Right lobe of liver (tissue), 6 donors: ENCODE results near the gene BEND7. TPM values are rescaled to one million over a fixed set of nuclear protein-coding genes. Genes with fewer than 3 reads are reported as not detected.

Experiments
- ATAC-seq, 4 donors: fragments of 200-7000 bp; cut with Tn5 transposase; one replicate each; pipeline ENCODE4 v1.9.1; 2020; ENCODE audit warnings: mild to moderate bottlenecking in 4 of 4, moderate library complexity in 4 of 4
- DNase-seq, 3 donors: peaks; one replicate each; pipeline ENCODE4 v3.0.0-alpha.2; 2020
- H3K27ac ChIP-seq, 3 donors: fragments of 200-600 bp; one replicate each; pipeline ENCODE4 v1.8.0; 2022
- H3K27me3 ChIP-seq, 2 donors: fragments of 200-600 bp; one replicate each; pipeline ENCODE4 v1.8.0; 2022
- H3K36me3 ChIP-seq, 4 donors: fragments of 200-600 bp; sonication (generic) in 1 of 4; one replicate each; pipeline versions ENCODE4 v1.5.1 to v1.8.0; 2017 to 2022; ENCODE audit warnings: control low read depth in 1 of 4
- H3K4me1 ChIP-seq, 4 donors: fragments of 200-600 bp; sonication (generic) in 1 of 4; one replicate each; pipeline versions ENCODE4 v1.5.1 to v1.8.0; 2017 to 2022; ENCODE audit warnings: control low read depth in 1 of 4
- H3K4me3 ChIP-seq, 3 donors: fragments of 200-600 bp; one replicate each; pipeline ENCODE4 v1.8.0; 2022
- H3K9me3 ChIP-seq, 4 donors: fragments of 200-600 bp; sonication (generic) in 1 of 4; one replicate each; pipeline versions ENCODE4 v1.5.1 to v1.8.0; 2017 to 2022; ENCODE audit warnings: control low read depth in 1 of 4
- POLR2A ChIP-seq: fragments of 450-650 bp; IDR thresholded peaks from one replicate; pipeline ENCODE4 v1.6.1; 2017; ENCODE audit warnings: antibody characterized with exemption, mild to moderate bottlenecking
- WGBS: methylation state at CpG from one replicate; pipeline ENCODE4 v1.1.6; 2018; ENCODE audit warnings: low coverage, low lambda C conversion rate; ENCODE audit not compliant: insufficient coverage; ENCODE audit errors: missing lambda C conversion rate; 5-methylcytosine and 5-hydroxymethylcytosine counted together
- intact Hi-C, 2 donors: fragments of 100-400 bp; cut with DNase I; formaldehyde crosslinking; loops; one replicate each; pipeline versions ENCODE4 v1.11.2 to v1.14.1; 2022
- long read RNA-seq: library from polyadenylated mRNA; unstranded; transcript quantifications from one replicate; pipeline ENCODE4 v2.0.0, GENCODE V29; 2019
- total RNA-seq, 6 experiments: library from RNA; depleted of rRNA in 2 of 6; stranded (reverse); fragments of >200 nt in 2 of 6; fragmentation: NEBNext Ultra II Directional in 3 of 6; extraction: Animal tissue kit (Norgen Biotek cat#: 25700) in 3 of 6; gene quantifications; one replicate each; pipeline versions ENCODE4 v1.1.0 to v1.2.4, GENCODE V29; 2016 to 2023
- TF ChIP-seq, protein P1 (sequence below), 4 donors: fragments of 200-600 bp in 3 of 4; fragments of 450-650 bp in 1 of 4; IDR thresholded peaks; one replicate each; pipeline versions ENCODE4 v1.5.1 to v1.8.0; 2016 to 2022; ENCODE audit warnings: antibody characterized with exemption in 4 of 4, mild to moderate bottlenecking in 2 of 4
- donor health status: DM: no; HTN: yes; CAD: no.
- donor health status: DM: no; HTN: no; CAD: no.
- donor health status: DM: no; HTN: no; CAD: no.
- donor health status: DM: no; HTN: yes; CAD: no.
- donor health status: DM: no; HTN: yes; CAD: no.

The BEND7 gene, protein sequence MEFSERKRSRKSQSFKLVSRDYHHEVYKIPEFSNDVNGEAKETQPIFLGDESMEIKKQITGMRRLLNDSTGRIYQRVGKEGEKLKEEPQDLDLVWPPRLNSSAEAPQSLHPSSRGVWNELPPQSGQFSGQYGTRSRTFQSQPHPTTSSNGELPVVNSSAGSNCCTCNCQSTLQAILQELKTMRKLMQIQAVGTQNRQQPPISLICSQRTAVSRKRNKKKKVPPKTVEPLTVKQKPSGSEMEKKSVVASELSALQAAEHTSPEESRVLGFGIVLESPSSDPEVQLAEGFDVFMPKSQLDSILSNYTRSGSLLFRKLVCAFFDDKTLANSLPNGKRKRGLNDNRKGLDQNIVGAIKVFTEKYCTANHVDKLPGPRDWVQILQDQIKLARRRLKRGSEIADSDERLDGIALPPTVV
- total RNA-seq, result 10 to 100 TPM; 14.5 to 21.5 (median 15.6) TPM
- long read RNA-seq, partial matches to known transcripts, result 1 of 2 reads
- long read RNA-seq, other reads (novel, unspliced or antisense), result 1 of 2 reads

DNA sequence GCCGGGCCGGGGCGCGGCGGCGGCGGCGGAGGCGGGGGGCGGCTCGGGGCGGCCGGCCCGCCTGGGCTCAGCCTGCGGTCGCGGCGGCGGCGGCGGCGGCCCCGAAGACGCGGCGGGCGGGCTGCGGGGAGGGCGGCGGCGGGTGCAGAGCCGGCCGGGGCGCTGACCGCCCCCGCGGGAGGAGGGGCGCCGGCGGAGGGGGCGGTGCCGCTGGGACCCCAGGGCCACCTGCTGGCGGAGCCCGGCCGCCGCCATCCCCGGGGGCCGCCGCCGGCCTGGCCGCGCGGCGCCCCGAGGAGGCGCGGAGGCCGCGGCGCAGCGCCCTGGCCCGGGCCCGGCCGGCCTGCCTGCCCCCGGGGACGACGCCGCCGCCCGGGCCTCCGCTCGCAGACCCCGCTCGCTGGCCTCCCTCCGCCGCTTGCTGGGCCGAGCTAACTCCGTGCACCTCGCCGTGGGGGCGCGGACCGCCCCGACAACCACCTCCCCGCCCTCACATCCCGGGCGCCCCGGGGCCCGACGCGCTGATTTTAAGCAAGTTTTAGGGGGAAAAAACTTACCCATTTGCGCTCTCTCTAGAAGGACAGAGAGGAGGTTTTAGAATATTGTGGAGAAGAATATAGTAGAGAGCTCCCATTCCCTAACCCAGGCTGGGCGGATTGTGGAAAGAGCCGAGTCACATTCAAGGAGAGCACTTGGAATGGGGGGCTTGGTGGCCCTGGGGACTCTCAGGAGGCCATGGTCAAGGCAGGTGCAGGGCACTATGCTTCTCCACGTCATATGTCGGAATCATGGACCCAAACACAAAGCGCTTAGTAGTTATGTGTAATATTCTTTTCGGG lies at the start of gene BEND7:
Gene BEND7 (minus strand): TSS at position 140 of the 839 bp plus-strand sequence. CDS start 481 bp downstream, outside the sequence.
- H3K27ac ChIP-seq, result peak within 1 kb of the TSS; percentile 44 to 69 (median 56)
- 27% methylated on average over 7 of the region's 98 CpGs for WGBS
- TF ChIP-seq, protein P1, sequence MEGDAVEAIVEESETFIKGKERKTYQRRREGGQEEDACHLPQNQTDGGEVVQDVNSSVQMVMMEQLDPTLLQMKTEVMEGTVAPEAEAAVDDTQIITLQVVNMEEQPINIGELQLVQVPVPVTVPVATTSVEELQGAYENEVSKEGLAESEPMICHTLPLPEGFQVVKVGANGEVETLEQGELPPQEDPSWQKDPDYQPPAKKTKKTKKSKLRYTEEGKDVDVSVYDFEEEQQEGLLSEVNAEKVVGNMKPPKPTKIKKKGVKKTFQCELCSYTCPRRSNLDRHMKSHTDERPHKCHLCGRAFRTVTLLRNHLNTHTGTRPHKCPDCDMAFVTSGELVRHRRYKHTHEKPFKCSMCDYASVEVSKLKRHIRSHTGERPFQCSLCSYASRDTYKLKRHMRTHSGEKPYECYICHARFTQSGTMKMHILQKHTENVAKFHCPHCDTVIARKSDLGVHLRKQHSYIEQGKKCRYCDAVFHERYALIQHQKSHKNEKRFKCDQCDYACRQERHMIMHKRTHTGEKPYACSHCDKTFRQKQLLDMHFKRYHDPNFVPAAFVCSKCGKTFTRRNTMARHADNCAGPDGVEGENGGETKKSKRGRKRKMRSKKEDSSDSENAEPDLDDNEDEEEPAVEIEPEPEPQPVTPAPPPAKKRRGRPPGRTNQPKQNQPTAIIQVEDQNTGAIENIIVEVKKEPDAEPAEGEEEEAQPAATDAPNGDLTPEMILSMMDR (IDR thresholded peaks at IDR 0.05), result no peak
- no peak for TF ChIP-seq POLR2A
- peak; percentile 84 to 94 (median 91) for ATAC-seq
- peak within 1 kb of the TSS; percentile 51 to 62 (median 53) for H3K4me3 ChIP-seq
- H3K27me3 ChIP-seq, result no peaks in the 10 kb centered on the region
- DNase-seq, result peak; percentile 65 to 69 (median 66)
- intact Hi-C loops, result no loop called here
- peaks cover 0 to 13% (median 6%) of the 10 kb centered on the region in 4 donors for H3K4me1 ChIP-seq
- no peaks in the 10 kb centered on the region for H3K9me3 ChIP-seq
- H3K36me3 ChIP-seq, result no peaks in the 10 kb centered on the region

DNA sequence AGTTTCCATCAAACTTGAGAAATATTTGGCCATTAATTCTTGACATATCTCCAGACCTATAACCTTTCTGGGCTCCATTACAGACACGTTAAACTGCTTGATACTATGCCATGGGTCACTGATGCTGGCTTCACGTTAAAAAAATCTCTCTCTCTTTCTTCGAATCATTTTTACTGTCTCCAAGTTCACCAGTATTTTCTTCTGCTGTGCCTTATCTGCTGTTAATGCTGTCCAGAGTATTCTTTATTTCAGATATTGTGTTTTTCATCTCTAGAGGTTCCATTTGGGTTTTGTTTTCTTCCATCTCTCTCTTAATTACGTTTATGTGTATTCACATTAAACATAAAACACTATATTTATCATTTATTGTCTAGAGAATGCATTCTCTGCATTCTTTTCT lies 45.1 kb upstream of the BEND7 start:
- Histone ChIP-seq H3K36me3 (no peaks in the 10 kb centered on the region), H3K27me3 (no peaks in the 10 kb centered on the region), H3K27ac (no peak overlapping the region), H3K4me3 (no peak overlapping the region), H3K4me1 (no peaks in the 10 kb centered on the region), H3K9me3 (no peaks in the 10 kb centered on the region)
- ATAC-seq, result no peak
- TF ChIP-seq, protein P1 (IDR thresholded peaks at IDR 0.05), result no peak
- no peak for TF ChIP-seq POLR2A
- DNase-seq, result no peak
- intact Hi-C loops, result no loop called here
- WGBS, result 45% methylated on average over 4 of the region's 4 CpGs

DNA sequence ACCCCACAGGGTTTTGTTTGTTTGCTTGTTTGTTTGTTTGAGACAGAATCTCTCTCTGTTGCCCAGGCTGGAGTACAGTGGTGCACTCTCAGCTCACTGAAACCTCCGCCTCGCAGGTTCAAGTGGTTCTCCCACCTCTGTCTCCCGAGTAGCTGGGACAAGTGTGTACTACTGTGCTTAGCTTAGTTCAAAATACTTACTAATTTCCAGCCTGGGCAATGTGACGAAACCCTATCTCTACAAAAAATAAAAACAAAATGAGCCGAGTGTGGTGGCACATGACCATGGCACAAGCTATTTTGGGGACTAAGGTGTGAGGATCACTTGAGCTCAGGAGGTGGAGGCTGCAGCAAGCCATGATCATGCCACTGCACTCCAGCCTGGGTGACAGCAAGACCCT lies 42.7 kb upstream of the BEND7 start:
- TF ChIP-seq, protein P1 (IDR thresholded peaks at IDR 0.05), result no peak
- TF ChIP-seq POLR2A, result no peak
- WGBS, result 50% methylated on average over 5 of the region's 5 CpGs
- no peaks in the 10 kb centered on the region for H3K27me3 ChIP-seq
- no peak overlapping the region for H3K4me3 ChIP-seq
- no peak for ATAC-seq
- no peak for DNase-seq
- H3K4me1 ChIP-seq, result no peaks in the 10 kb centered on the region
- H3K9me3 ChIP-seq, result no peaks in the 10 kb centered on the region
- H3K27ac ChIP-seq, result no peak overlapping the region
- intact Hi-C loops, result no loop called here
- H3K36me3 ChIP-seq, result no peaks in the 10 kb centered on the region

DNA sequence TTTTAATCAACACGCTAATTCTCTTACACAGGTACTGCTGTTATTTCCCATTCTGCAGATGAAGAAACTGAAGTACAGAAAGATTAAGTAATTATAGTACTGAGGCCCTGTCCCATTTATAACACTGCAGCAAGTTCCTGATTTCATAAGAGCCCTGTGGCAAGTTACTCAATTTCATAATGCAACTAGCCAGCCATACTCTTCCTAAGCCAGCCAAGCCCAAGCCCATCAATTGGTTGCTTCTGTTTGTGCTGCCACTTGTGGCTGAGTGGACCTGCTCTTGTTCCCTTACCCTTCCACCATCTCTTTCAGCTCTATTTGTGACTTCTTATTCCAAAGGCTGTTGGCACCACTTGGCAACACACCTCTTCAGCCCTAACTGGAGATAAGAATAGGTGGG lies 38.2 kb upstream of the BEND7 start:
- peak; percentile 39 to 66 (median 47) for ATAC-seq
- no peak for TF ChIP-seq POLR2A
- TF ChIP-seq, protein P1 (IDR thresholded peaks at IDR 0.05), result no peak
- no peaks in the 10 kb centered on the region for H3K4me1 ChIP-seq
- intact Hi-C loops, result no loop called here
- no peaks in the 10 kb centered on the region for H3K36me3 ChIP-seq
- H3K9me3 ChIP-seq, result no peaks in the 10 kb centered on the region
- H3K27ac ChIP-seq, result no peak overlapping the region
- DNase-seq, result no peak
- no peak overlapping the region for H3K4me3 ChIP-seq
- WGBS, result 60% methylated on average over 1 of the region's 1 CpG
- no peaks in the 10 kb centered on the region for H3K27me3 ChIP-seq
